NCI-H524 treated with DMSO at 0.1 percent for 48 hours (cell line): ENCODE measurements around the gene MGRN1.

Experiments used
- DNase-seq: peaks from one replicate; lab custom pipeline; 2025; lab: John Stamatoyannopoulos, UW

MGRN1 gene

DNA sequence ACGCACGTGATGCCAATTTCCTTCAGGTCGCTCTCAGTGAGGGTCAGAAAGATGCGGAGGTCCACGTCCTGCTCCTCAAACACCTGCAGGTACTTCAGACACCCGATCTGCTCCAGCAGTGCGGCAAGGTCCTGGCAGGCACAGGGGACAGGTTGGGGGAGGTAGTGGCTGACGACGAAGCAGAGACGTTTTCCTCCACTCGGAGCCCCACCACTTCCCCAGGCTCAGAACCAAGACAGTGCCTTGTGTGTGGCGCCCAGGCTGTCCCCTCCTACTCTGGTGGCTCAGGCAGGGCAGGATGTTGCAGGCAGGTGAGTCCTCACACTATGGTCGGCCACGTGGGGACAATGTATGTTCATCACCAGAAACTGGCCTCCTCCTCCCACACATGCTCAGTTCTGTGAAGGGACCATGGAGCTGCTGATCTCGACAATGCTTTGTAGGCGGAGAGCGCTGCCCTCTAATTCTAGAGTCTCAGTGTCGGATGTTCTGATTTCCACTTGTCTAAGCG, 74.5 kb downstream of the MGRN1 start:
- no peak for DNase-seq

DNA sequence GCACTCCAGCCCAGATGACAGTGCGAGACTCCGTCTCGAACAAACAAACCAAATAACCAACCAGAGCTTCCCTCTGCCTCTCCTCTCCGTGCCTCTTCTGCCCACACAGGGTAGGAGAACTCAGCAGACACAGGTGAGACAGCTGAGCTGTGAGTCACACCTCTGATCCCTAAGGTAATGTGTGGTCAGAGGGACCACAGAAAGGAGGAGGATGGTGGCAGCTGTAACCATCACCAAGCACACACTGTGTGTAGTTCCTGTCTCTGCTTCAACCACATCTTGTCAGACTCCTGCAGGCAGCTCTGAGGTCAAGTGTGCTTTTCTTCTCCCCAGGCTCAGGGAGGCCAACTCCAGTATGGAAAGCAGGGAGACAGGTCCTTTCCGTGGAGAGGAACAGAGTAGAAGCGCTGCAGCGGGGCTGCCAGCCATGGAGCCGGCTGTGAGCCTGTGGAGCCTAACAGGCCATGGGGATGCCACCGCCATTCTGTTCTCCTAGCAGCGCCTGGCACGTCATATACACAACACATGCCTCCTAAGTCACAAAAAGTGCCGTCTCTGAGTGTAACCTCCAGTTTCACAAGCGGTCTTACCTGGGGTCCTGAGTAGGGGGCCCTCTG, 75.9 kb downstream of the MGRN1 start:
- DNase-seq, result no peak

DNA sequence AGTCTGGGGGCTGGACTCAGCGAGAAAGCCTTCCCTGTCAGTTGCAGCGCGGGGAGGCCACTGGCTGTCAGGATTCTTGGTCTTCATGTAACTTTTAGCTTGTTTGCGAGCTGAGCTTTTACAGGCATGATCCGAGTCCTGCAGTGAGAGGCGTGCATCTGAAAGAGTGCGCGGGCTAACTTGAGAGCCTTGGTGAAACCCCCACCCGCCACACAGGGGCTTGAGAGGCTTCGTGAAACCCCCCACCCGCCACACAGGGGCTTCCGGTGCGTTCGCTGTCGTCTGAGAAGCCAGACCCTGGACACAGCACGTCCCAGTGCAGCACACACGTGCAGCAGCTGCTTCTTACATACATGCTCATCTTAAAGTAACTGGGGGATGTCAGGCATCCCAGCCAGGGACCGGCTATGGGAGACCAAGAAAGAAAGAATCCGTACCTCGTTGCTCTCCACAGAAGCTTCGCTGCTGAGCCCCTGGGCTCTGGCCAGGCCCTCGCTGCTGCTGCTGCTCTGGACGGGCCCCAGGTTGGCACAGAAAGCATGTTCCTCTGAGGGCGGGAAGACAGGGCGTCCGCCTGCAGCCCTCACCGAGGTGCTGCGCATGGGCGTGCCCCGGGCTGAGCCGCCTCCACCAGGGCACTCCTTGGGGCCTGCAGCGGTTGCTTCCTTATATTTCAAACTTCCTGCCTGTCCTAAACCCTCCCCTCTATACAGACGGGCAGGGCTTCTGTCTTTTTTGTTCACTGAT, 76.5 kb downstream of the MGRN1 start:
- no peak for DNase-seq

DNA sequence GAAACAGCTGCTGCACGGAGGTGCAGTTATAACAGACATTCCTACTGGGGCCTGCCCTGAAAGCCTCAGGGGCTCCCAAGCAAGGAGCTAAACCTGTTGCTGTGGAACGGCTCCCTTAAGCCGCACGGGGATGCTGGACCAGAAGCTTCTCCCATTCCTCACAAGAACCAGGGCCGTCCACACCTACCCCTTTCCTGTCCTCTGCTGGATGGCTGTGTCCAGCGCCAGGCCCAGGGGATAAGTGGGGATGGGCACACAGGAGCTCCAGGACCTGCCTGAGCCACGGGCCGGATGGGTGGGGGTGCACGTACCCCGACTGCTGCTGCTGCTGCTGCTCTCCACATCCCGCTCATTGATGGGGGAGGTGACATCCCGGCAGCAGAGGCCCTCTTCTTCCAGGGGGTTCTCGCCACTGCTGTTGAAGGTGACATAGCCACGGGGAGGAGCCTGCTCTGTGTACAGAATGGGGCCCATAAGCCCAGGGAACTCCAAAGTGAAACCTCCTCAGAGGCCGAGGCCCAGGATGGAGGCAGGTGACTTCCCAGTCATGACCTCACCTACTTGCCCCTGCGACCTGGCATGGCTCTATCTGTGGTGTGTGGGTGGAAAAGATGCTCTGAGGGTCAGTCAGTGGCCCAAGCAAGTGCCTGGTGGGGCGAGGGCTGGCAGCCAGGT, 77.3 kb downstream of the MGRN1 start:
- no peak for DNase-seq

DNA sequence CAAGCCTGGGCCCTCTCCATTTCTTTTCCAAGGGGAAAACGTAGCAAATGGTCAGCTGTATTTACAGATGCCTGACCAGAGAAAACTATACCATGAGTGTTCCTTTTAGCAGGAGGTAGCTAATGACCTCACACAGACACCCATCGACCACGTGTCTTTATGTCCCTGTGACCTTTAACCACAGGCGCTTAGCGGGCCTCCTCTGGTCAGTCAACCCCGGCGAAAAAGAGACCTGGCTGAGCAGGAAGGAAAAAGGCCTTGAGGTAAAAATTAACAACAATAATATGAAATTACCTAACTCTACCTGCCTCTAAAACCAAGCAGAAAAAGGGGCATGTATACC, 77.8 kb downstream of the MGRN1 start:
- no peak for DNase-seq

DNA sequence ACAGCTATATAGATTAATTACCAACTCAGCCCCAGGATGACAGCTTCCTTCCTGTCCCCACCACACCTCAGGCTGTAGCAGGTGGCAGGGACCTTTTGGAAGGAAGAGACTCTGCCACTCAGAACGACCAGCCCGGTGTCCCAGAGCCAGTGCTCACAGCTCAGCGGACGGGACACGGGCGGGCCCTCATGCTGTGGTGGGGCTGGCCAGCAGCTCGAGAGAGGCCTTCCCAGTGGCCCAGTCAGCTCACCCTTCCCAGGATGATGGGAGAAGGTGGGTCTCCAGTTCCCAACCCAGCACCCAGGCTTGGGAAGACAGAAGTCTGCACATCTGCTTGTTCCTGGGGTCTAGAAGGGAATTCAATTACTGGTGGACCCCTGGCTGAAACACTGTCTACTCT, 79.3 kb downstream of the MGRN1 start:
- DNase-seq, result no peak

DNA sequence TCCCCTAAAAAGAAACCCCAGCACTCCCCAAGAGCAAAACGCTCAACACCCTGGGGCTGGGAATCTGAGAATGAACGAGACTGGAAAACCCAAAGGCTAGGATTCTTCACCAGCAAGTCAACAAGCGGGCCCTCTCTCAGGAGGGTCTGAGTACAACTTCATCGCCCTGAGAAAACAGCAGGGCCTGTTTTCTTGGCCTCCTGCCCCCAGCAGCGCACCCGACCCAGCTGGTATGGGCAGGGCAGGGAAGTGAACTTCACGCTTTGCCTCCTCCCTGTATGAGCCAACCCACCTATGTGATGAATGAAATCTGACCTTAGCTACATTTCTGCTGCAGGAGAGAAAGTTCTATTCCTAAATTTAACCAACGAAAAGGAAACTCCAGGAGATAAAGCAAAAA, 79.9 kb downstream of the MGRN1 start:
- DNase-seq, result no peak

DNA sequence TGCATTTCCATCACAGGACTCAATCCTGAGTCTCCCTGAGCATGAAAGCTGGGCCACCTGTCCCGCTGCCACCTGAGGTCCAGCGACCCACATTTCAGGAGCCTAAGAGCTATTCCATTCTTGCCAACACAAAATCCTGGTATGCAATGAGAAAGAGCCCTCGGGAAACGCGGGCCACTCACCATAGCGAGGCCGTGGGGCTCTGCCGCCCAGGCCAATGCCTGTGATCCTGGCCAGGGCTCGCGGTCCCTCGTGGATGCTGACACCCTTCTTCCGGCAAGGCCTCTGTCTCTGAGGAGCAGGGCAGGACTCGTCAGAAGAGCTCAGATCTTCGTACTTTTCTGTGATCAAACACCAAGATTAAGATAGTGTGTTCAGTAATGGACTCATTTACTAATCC, 80.3 kb downstream of the MGRN1 start:
- DNase-seq, result no peak

DNA sequence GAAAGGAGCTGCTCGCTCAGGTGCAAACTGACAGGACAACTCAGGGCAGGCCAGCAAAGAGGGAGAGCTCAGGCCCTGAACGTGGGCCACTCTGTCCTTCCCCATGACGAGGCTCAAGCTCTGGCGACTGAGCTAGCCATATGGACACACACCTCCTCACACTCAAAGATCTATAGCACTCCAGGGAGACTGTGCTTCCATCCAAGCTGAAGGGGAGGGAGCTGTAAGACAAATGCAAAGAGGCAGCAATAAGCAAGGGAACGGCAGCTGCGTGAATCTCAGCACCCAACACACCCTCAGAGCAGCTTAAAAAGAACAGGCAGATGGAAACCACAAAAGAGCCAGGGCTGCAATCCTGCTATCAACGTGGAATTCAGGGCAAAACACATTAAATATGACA, 82.2 kb downstream of the MGRN1 start:
- no peak for DNase-seq

DNA sequence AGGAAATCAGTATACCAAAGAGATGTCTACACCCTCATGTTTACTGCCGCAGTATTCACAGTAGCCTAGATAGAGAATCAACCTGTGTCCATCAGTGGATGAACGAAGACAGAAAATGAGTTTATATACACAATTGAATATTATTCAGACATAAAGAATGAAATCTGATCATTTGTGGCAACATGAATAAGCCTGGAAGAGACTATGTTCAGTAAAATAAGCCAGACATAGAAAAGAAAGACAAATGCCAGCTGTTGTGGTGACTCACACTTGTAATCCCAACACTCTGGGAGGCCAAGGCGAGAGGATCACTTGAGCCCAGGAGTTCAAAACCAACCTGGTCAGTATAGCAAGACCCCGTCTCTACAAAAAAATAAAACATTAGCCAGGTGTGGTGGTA, 84.9 kb downstream of the MGRN1 start:
- DNase-seq, result no peak

DNA sequence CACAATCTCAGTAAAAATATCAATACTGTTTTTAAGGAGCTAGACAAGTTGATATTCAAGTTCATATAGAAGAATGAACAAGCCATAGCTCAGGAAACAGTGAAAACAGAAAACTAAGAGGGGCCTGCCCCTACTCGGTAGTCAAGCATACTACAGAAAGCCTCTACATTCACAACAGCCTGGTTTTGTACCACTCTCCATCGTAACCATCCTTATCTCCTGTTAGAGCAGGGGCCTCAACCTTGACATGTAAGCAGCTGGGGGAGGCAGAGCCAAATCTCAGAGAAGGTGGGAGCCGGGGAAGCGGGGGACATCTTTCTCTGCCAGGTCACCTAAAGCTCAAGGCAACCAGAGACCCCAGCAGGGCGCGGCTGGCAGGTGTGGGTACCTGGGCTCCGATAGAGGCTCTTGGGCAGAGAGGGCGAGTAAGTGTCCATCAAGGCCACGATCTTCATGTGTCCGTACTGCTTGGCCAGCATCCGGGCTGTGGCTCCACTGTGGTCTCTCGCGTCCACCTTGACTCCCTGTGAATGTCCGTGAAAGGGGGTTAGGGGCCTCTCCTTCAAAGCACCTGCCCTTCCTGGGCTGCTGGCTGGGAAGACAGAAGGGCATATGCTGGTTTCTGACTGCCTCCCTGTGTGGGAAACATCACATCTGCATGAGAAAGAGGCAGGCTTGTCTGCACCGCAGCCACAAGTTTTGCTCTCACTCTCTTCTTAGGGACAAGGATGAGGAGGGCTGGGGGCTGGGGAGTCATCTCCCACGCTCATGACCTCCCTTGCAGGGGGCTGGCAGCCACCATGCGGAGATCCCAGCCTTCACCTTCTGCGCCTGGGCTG, 89.3 kb downstream of the MGRN1 start:
- DNase-seq, result no peak

DNA sequence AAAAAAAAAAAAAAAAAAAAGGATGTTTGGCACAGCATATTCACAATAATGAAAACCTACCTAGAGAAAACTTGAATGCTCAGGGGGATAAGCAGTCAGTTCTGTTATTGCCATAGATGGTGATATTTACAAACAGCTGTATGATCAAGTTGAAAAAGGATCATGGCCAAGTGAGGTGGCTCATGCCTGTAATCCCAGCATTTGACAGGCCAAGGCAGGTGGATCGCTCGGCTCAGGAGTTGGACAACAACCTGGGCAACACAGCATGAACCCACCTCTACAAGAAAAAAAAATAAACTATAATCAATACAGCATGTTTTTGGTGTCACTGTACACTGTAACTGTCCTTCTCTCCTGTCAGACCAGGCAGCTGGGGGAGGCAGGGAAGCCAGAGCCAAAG, 90.4 kb downstream of the MGRN1 start:
- DNase-seq, result no peak

DNA sequence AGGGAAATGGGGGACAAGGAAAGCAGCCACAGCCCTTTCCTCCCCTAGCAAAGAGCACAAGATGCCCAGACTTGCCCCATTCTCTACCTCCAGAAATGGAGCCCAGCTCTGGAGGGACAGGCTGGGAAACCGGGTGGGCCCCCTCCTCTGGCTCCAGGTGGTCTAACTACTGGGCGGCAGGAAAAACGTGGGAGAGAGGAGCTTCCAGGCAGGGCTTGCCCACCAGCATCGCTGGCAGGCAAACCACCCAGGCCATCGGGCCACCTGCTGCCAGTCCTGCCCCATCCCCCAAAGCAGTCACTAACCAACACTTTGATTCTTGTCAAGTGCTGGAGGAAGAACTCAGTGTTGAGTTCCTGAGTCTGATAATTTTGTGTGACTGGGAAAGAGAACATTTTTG, 93.8 kb downstream of the MGRN1 start:
- no peak for DNase-seq

DNA sequence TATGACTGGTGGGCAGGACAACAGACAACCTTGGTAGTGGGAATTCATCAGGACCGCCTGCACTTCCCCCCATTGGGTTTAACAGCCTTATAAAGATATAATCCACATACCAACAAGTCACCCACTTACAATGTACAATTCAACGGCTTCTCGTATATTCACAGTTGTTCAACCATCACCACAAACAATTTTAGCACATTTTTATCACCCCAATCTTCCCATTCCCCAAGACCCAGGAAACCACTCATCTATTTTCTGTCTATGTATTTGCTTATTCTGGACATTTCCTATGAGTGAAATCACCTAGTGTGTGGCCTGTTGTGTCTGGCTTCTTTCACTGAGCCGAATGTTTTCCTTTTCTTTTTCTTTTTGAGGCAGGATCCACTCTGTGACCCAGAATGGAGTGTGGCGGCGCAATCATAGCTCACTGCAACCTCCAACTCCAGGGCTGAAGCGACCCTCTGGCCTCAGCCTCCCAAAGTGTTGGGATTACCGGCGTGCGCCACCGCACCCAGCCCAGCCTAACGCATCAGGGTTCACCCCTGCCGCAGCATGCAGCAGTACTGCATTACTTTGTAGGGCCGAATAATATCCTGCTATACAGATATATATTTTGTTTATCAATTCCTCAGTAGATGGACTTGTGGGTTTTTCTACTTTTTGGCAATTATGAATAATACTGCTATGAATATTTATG, 98.6 kb downstream of the MGRN1 start:
- DNase-seq, result no peak

DNA sequence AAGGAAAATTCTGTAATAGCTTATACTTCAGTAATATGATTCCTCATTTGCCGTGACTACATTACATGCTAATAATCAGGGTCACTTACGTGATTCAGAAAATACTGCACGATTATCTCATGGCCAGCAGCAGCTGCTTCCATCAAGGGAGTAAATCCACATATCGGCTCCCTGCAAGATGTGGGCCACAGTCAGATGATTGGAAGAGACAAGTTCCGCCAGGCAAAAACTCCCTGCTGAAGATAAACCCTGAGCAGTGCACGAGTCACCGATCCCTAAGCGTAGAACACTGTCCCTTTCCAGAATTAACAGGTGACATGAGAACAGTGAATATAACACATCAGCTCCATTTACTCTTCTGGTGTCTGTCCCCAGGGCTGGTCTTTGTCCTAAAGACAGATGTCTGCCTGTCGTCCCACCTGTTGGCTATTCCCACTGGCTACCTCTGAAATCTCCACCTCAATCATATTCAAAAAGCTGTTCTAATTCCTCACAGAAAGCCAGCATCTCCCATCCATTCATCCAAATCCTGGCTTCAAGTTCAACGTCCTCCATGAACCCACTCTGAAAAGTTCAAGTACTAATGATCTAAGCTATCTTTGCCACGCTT, 100.1 kb downstream of the MGRN1 start:
- no peak for DNase-seq

DNA sequence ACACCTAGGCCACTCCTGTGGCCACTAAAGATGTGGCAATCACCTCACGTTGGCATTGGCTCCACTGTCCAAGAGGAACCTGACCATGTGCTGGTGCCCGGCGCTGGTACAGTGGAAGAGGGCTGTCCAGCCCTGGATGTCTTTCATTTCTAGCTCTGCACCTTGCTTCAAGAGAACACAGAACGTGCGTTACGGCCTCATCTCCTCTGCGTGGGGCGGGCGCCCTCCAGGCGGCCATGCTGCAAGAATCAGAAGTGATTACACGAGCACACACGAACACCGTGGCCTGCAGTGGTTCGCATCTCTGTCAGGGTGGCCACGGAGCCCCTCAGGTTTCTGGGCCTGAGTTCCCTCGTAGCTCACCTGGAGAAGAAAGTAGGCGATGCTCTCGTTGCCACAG, 102.0 kb downstream of the MGRN1 start:
- DNase-seq, result no peak

DNA sequence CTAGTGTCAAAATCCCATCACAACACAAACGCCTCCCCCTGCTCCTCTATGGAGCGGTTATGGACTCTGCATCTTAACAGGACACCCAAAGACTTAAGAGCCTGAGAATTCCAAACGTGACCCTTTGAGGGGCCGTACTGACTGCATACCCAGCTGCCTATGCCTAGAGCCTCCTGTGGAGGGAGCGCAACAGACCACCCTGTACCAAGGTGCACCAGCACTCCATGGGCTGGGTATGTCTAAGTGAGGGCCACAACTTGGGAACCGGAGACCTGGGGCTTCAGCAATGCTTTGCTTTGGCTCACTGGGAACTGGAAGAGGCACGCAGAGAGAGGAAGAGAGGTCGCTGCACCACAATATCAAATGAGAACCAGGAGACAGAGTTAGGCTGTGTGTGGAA, 104.0 kb downstream of the MGRN1 start:
- no peak for DNase-seq

DNA sequence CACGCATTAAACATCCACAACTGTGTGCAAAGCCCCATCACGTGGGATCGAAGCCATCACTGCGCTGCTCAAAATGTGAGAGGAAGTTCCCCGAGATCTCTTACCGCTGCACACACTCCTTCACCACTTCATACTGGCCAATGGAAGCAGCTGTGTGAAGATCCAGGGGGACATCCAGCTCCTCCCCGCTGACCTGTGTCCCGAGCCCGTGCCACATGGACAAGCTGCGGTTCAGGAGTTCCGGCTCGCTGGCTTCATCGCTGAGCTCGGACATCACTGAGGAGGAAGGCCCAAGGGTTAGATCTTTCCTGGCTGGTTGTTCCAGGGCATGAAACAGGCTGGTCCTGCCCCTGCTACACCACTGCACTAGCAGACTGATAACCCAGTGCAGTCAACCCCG, 105.2 kb downstream of the MGRN1 start:
- no peak for DNase-seq

DNA sequence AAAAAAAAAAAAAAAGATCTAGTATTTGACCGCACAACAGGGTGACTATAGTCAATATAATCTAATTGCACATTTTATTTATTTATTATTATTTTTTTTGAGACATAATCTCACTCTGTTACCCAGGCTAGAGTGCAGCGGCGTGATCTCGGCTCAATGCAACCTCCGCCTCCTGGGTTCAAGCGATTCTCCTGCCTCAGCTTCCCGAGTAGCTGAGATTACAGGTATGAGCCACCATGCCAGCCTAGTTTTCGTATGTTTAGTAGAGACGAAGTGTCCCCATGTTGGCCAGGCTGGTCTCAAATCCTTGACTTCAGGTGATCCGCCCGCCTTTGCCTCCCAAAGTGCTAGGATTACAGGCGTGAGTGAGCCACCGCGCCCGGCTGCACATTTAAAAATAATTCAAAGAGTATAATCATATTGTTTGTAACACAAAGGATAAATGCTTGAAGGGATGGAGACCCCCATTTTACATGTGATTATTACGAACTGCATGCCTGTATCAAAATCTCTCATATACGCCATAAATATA, 108.7 kb downstream of the MGRN1 start:
- no peak for DNase-seq

DNA sequence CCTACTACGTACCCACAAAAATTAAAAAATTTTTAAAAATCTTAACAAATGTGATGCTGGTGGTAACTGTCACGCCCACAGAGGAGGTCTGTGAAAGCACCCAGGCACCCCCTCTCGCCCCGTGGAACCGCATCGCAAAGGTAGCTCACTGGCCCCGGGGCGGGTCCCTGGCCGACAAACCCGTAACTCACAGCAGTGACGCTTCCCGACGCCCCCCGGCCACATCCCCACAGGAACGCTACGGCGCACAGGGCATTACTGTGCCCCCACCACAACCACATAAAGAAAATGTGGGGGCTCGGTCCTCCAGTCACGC, 109.1 kb downstream of the MGRN1 start:
- DNase-seq, result no peak

DNA sequence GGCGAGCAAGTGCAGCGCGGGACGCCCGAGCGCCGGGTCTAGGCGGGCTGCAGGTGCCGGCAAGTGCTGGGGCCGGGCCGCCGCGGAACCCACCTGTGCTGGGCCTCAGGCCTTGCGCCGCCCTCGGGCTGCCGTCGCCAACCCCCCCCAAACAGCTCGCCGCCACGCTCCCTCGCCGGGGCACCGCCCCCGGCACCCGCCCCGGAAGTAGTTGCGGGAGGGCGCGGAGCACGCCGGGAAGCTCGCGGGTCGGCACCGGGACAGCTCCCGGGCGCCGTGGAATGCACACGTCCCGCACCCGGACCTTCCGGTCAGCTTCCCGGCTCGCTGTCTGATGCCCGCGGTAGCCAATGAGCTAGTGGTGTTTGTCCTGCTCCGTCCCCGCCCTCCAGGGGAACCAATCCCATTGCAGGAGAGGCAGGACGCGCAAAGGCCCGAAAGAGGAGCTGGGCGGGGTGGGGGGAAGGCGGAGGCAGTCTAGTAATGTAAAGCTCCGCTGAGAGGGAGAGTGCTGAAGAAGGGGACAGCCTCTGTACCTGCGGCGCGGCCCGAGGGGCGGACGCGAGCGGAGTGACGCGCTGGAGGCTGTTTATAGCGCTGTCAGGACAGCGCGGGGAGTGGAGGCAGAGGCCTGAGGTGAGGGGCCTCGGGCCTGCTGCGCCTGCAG, 109.6 kb downstream of the MGRN1 start, which contains the start of the genes ANKS3 and DNAAF8:
Gene ANKS3 (minus strand): TSS at position 209 of the 667 bp plus-strand sequence. CDS start 4,122 bp downstream, outside the sequence.
Gene DNAAF8 (plus strand): TSS at position 475 of the 667 bp plus-strand sequence. CDS start 1,978 bp downstream, outside the sequence.
- peak; percentile 86 for DNase-seq
